HG03139 (cell line): ENCODE measurements around the gene PDZRN4.
"Not testable (repeated sequence)": the region's sequence is repeated elsewhere in the genome, so short reads cannot be mapped to it uniquely, and the experiment has no call there.

Experiments used
- ATAC-seq: cut with Tn5 transposase; IDR thresholded peaks from one replicate; pipeline ENCODE4 v1.9.1; 2021; ENCODE audit not compliant: unreplicated experiment

Gene PDZRN4

DNA sequence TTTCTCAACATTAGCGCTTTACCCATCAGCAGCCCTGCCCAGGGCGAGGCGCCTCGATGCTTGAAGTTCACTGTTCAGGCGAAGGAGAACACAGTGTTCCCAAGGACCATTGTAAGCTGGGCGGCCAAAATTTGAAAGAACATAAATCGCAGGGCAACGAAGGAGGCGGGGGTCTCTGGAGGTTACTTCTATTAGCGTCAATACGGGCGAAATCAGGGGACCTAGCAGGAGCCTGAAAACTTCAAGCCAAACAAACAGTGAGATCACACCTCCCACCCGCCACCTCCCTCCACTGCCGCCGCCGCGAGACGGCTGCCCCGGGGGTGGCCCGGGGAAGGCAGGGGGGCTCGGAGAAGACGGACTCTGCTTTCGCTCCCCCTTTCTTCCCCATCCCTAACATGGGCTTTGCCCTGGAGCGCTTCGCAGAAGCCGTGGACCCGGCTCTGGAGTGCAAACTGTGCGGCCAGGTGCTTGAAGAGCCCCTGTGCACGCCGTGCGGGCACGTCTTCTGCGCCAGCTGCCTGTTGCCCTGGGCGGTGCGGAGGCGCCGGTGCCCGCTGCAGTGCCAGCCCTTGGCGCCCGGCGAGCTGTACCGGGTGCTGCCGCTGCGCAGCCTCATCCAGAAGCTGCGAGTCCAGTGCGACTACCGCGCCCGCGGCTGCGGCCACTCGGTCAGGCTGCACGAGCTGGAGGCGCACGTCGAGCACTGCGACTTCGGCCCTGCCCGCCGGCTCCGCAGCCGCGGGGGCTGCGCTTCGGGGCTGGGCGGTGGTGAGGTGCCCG is at the start of gene PDZRN4:
Gene PDZRN4, plus strand, starts transcription at position 263 of the 783 bp plus-strand sequence.
- ATAC-seq: no peak

DNA sequence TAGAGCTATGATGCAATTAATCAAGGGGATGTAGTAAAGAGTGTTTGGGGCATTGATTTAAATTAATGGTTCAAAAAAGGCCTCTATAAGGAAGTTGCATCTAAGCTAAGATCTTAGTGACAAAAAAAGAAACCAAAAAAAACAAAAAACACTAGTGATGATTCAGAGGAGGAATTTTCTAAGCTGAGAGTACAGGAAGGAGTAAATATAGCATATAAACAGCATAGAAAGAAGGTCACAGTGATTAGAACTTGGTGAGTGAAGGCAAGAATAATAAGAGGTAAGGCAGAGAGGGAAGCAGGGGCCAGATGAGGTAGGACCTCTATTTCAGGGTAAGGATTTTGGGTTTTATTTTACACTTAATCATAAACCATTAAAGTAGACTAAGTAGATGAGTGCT is 48.0 kb upstream of the PDZRN4 start:
- ATAC-seq: no peak

- ATAC-seq: no peak
These were observed 47.0 kb upstream of the PDZRN4 start for GRCh38 chr12:41141104-41141503.

DNA sequence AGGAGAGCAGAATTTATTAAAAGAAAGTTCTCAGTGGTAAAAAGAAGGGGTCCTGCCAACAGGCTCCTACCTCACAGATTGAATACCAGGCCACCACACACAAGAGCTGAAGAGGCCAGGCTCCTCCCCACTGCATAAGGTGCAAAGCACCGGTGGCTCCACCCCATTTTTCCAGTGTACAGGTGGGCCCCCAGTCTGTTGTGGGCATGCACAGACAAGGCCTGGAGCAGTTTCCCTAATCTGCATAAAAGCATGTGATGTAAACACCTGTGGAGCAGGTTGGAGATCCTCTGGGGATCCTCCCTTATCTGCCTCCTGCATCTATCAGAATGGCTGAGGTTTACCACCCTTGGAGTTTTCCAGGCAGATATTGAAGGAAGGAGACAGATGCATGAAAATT is 45.7 kb upstream of the PDZRN4 start:
- no peak for ATAC-seq

DNA sequence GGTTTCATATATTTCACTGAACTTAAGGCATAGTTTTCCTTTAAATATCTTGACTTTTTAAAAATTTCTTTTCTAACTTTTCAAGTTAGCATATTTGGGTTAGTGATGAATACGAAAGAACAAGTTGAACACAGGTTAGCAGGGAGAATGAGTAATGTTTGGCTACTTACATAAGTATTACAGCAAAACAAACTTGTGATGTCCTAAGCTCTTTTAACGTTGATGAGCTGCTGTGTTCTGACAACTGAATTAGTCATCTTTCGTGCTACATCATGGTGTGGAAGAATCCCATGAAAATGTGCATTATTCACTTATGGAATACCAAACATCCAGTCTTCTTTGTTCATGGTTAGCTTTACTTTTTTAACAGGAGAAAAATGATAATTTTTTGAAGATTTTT is 36.3 kb upstream of the PDZRN4 start:
- ATAC-seq: no peak

- ATAC-seq: no peak
These were observed 25.7 kb upstream of the PDZRN4 start for GRCh38 chr12:41162461-41162860.

GRCh38 chr12:41167701-41168100 is 20.4 kb upstream of the PDZRN4 start:
- no peak for ATAC-seq

DNA sequence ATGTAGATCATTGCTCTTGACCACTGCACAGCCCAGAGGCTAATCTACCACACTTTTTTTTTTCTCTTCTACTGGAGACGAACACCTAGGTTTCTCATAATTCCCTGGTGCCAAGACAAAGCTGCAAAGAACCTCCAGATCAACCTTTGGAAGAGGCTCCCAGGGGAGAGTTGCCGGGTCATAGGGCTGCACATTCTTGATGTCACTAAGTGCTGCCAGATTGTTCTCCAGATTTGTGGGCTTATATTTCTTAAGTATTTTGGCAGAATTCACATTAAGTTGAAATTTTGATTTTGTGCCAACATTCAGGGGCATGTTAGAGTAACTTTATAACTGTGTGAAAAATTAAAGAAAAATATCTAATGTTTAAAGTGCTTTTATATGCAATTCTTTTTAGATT is 13.5 kb upstream of the PDZRN4 start:
- no peak for ATAC-seq

DNA sequence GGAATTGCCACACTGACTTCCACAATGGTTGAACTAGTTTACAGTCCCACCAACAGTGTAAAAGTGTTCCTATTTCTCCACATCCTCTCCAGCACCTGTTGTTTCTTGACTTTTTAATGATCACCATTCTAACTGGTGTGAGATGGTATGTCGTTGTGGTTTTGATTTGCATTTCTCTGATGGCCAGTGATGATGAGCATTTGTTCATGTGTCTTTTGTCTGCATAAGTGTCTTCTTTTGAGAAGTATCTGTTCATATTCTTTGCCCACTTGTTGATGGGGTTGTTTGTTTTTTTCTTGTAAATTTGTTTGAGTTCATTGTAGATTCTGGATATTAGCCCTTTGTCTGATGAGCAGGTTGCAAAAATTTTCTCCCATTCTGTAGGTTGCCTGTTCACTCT is 8.6 kb upstream of the PDZRN4 start:
- ATAC-seq: not testable (repeated sequence)

GRCh38 chr12:41184864-41185263 is 3.3 kb upstream of the PDZRN4 start:
- ATAC-seq: no peak

DNA sequence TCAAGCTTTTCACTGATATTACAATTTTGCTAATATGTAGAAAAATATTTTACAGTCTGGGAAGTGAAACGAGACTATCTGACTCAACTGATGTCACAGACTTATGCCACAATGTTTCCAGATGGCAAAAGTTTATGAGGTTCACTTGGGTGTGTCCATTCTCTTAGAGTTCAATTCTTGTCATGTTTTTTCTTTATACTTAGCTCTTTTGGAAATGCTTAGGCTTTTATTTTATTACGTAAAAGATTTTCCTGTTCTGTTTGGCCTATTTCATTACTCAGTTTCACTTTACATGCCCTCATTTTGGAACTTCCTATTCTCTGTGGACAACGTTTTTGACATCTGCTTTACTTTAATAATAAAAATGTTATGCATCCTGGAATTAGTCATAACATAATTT is 2.1 kb upstream of the PDZRN4 start:
- no peak for ATAC-seq

DNA sequence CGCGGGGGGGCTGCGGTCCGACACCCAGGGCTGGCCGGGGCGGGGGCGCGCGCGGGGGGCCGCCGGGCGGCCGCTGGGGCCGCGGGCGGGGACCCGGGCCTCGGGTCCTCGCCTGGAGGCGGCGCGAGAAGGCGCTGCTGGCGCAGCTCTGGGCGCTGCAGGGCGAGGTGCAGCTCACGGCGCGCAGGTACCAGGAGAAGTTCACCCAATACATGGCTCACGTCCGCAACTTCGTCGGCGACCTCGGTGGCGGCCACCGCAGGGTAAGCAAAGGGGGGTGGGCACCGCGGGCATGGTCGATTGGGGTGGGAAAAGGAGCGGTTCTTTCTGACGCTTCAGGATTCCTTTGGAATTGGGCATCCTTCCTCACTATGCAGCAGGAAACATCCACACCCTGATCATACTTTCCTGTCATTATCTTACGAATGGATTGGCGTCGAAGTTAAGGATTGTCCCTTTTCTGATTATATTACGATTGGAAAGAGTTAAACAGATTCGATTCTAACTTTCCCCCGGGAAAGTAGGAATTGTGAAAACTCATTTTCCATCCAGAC is 798 bp downstream of the PDZRN4 start:
- ATAC-seq: no peak

DNA sequence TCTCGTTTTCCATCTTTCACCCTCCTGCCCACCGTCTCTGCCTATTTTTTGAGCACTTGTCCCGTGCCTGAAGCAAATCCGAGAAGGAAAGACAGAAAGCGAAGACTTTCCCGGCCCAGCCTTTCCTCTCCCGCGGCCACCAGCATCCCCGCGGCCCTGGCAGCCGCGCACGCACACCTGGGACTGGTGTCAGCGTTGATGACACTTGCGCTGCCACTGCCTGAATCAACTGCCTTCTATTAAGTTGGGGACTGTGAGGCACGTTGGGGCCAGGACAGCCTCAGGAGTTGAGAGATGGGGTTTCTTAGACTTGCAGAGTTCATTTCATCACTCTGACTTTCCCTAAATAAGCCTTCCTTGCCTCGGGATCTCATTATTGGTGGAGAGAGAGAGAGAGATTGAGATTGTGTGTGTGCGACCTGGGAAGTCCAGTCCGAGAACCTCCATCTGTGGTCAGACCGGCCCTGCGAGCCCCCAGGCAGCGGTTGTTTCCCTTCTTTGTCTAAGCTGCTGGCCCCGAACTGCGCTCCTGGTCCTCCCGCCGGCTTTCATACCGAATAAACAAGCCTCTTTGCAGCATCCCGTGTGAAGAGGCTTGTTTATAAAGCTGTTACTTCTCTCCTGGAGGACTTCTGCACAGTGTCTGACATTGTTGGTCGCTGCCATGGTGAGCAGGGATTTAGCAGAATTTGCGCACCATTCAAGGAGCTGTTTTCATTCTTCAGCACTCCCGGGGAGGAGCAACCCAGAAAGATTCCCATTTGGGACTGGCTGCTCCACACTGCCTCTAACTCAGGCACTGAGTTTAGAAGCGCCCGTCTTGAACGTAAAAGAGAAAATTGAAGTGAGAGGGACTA is 1.5 kb downstream of the PDZRN4 start:
- ATAC-seq: no peak

GRCh38 chr12:41190338-41190737 is 2.2 kb downstream of the PDZRN4 start:
- no peak for ATAC-seq

- not testable (repeated sequence) for ATAC-seq
These were observed 3.4 kb downstream of the PDZRN4 start for GRCh38 chr12:41191549-41191948.

DNA sequence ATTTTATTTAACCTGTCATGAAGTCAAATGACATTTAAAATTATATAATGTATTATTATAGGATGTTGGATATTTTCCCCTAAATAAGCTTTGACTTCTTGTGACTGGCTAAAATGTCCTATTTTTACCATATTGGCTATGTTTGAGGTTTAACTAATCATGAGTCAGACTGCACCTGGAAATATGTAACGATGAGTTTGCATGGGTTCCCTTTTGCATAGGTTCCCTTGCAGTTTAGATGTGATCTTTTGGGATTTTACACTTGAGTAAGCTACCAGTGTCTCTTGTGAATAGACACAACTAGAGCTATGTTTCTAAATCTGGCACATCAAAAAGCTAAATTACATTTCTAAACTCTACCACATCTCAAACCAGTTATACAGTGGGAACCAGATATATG is 5.2 kb downstream of the PDZRN4 start:
- no peak for ATAC-seq

- no peak for ATAC-seq
These were observed 13.9 kb downstream of the PDZRN4 start for GRCh38 chr12:41202051-41202450.

- ATAC-seq: no peak
These were observed 17.1 kb downstream of the PDZRN4 start for GRCh38 chr12:41205070-41205709.

GRCh38 chr12:41206298-41206697 is 18.2 kb downstream of the PDZRN4 start:
- ATAC-seq: no peak

- ATAC-seq: no peak
These were observed 23.3 kb downstream of the PDZRN4 start for GRCh38 chr12:41211448-41211847.

- ATAC-seq: no peak
These were observed 24.5 kb downstream of the PDZRN4 start for GRCh38 chr12:41212625-41213024.
